HG03571 (cell line): ENCODE results near the gene USH2A.

Experiments
- ATAC-seq: cut with Tn5 transposase; IDR thresholded peaks from one replicate; pipeline ENCODE4 v1.9.1; 2021; ENCODE audit not compliant: unreplicated experiment

USH2A gene

GRCh38 chr1:215877452-215877951 lies 545.7 kb downstream of the USH2A start:
- ATAC-seq = no peak

GRCh38 chr1:215875712-215876111 lies 547.5 kb downstream of the USH2A start:
- no peak for ATAC-seq

GRCh38 chr1:215875236-215875635 lies 548.0 kb downstream of the USH2A start:
- no peak for ATAC-seq

- no peak for ATAC-seq
Measured at GRCh38 chr1:215872658-215873057, 550.6 kb downstream of the USH2A start.

GRCh38 chr1:215868500-215868899 lies 554.7 kb downstream of the USH2A start:
- no peak for ATAC-seq

GRCh38 chr1:215865060-215865459 lies 558.2 kb downstream of the USH2A start:
- ATAC-seq = no peak

- no peak for ATAC-seq
Measured at GRCh38 chr1:215863796-215864195, 559.5 kb downstream of the USH2A start.

- no peak for ATAC-seq
Measured at GRCh38 chr1:215860833-215861232, 562.4 kb downstream of the USH2A start.

- ATAC-seq = no peak
Measured at GRCh38 chr1:215857317-215857716, 565.9 kb downstream of the USH2A start.

- ATAC-seq = no peak
Measured at GRCh38 chr1:215845234-215845891, 577.9 kb downstream of the USH2A start.

GRCh38 chr1:215844777-215845176 lies 578.5 kb downstream of the USH2A start:
- ATAC-seq = no peak

GRCh38 chr1:215844266-215844665 lies 579.0 kb downstream of the USH2A start:
- ATAC-seq = no peak

- no peak for ATAC-seq
Measured at GRCh38 chr1:215842905-215843304, 580.3 kb downstream of the USH2A start.

- ATAC-seq = no peak
Measured at GRCh38 chr1:215835951-215836350, 587.3 kb downstream of the USH2A start.

- no peak for ATAC-seq
Measured at GRCh38 chr1:215833941-215834729, 589.1 kb downstream of the USH2A start.

- ATAC-seq = no peak
Measured at GRCh38 chr1:215830226-215830810, 592.9 kb downstream of the USH2A start.

- no peak for ATAC-seq
Measured at GRCh38 chr1:215825056-215825455, 598.2 kb downstream of the USH2A start.

GRCh38 chr1:215824245-215824644 lies 599.0 kb downstream of the USH2A start:
- no peak for ATAC-seq

GRCh38 chr1:215819114-215819513 lies 604.1 kb downstream of the USH2A start:
- no peak for ATAC-seq

GRCh38 chr1:215807911-215808436 lies 615.3 kb downstream of the USH2A start:
- ATAC-seq = no peak

- no peak for ATAC-seq
Measured at GRCh38 chr1:215807218-215807617, 616.0 kb downstream of the USH2A start.

- ATAC-seq = no peak
Measured at GRCh38 chr1:215797859-215798258, 625.4 kb downstream of the USH2A start.
